Measurements from ENCODE around the gene GOLGB1.

The GOLGB1 gene

DNA sequence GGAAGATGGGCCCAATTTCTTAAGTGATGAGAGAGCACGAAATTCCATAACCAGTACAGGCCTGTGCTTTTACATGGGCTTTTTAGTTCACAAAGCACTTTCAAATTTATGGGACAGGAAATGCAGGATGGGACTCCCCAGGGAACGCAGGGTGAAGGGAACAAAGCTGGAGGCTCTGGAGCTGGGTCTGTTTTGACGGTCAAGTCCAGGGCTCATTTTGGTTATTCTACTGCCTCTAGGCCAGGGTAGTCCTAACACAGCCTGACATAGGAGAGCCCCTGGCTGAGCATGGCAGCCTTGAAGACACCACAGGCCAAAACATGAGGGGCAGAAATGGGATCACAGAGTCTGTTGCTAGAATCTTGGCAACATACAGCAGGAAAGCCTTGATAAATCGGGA, 122.3 kb downstream of the GOLGB1 start:
- no peak for DNase-seq

DNA sequence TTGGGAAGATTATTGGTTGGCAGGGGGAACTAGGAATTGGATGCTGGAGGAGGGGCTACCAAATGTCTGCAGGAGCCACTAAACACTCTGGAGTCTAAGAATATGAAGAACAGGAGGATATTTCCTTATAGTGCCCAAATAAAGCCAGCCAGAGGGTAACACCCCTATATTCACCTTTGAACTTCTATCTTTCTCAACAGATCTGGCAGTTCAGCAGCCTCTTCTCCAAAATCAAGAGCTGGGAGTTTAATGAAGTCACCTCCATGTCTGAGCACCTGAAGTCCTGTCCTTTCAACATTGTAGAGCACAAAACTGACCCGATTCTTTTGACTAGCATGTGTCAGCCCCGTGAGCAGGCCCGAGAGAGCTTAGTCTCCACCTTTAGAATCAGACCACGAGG, 123.0 kb downstream of the GOLGB1 start:
- DNase-seq = no peak

DNA sequence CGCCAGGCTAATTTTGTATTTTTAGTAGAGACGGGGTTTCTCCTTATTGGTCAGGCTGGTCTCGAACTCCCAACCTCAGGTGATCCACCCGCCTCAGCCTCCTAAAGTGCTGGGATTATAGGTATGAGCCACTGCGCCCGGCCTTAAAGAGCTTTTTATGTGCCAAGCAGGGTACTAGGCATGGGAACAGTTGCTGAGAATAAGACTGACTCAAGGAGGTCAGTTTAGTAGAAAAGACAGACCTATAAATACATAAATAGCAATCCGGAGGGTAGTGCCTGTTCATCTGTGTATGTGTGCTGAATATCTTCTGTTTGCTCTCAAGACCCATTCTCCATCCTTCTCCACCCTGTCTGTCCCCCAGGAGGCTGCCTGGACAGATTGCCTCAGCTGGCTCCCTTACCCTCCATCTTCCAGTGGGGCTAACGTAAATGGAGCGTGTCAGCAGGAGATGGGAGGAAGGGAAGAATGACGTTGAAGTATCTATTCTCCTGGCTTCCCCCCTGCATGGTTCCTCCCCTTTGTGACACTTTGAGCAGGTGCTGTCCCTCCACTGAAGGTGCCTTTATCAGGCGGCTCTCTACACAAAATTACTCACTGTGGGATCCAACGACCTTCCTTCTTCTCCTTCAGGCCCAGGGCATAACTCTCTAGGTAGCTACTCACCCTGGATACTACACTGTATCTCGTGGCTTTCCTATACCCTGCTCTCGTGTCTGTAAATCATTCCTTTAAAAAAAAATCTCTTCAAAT, 125.2 kb downstream of the GOLGB1 start:
- no peak for DNase-seq

DNA sequence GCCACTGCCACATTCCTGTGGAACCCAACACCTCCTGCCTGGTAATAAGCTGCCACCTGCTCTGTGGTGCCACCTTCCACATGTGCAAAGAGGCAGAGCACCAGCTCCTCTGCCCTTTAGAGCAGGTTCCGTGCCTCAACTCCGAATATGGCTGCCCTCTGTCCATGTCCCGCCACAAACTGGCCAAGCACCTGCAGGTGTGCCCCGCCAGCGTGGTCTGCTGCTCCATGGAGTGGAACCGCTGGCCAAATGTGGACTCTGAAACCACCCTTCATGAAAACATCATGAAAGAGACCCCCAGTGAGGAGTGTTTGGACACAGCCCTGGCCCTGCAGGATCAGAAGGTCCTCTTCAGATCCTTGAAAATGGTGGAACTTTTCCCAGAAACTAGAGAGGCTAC, 128.1 kb downstream of the GOLGB1 start:
- DNase-seq = no peak

DNA sequence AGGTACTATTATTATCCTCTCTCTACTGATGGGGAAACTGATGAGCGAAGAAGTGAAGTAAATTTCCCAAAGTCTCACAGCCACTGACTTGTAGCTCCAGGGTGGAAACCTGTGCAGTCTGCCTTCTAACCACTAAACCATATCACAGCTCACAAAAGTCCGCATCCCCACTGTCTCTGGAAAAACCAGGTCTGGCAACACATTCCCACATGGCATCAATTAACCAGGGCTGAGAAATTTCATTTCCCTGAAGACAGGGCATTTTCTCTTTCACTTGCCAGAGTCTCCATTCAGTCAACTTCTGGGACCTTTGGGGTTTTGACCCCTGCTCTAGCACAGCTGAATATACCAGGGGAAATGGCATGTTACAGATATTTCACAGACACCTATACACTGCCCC, 129.8 kb downstream of the GOLGB1 start:
- DNase-seq = no peak
